ENCODE results near the gene TLCD5. TPM values are rescaled to one million over a fixed set of nuclear protein-coding genes. Genes with fewer than 3 reads are reported as not detected.

Gene TLCD5
- total RNA-seq, 1 experiment from 2014 or later: 6.0 TPM

DNA sequence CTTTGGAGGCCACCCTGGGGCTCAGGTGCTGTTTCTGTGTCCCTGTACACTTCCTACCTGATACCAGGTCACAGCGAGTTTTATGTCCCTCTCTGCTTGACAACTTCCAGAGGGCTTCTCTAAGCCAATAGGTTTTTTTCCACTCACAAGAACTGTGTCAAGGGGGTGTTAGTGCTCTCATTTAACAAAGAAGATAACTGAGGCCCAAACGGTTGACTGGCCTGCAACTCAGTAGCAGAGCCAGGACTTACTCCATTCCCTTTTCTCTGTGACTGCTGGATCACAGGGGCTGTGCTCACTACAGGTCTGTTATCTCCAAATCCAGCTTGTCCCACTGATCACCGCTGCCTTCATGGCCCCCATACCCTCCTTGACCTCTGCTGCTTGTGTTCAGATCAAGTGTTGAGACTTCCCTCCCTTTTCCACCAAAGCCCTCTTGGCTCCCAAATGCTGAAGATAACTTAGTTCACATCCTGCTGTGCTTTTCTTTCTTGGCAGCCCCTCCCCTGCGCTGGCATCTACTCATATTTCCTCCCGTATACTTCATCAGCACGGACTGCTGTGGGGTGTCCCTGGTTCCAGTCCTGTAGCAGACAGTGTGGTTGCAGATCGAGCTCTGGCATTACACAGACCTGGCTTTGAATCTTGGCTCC, 43.8 kb upstream of the TLCD5 start:
- CTCF ChIA-PET: interaction anchor here (1.0 kb wide), 1 partner anchor 22 kb away, joined by 3 read pairs; no protein-coding TSS in a partner anchor
- H3K4me2 ChIP-seq: peak overlapping the region; percentile 14
- H3K27ac ChIP-seq: no peak overlapping the region
- H3K9me2 ChIP-seq (ENCODE audit: insufficient read depth): no peaks in the 10 kb centered on the region; the same call in 1 of the 2 replicates
- H2AFZ ChIP-seq: no peak overlapping the region
- BruUV-seq (replicated peaks): no TSS peak
- no peaks in the 10 kb centered on the region for H3K9me3 ChIP-seq (ENCODE audit: insufficient read depth, low read depth)
- no peaks in the 10 kb centered on the region for H4K20me1 ChIP-seq (ENCODE audit: insufficient read depth)
- TF ChIP-seq EZH2 (IDR thresholded peaks at IDR 0.05; ENCODE audit: low read depth): no peak
- TF ChIP-seq, protein P1, sequence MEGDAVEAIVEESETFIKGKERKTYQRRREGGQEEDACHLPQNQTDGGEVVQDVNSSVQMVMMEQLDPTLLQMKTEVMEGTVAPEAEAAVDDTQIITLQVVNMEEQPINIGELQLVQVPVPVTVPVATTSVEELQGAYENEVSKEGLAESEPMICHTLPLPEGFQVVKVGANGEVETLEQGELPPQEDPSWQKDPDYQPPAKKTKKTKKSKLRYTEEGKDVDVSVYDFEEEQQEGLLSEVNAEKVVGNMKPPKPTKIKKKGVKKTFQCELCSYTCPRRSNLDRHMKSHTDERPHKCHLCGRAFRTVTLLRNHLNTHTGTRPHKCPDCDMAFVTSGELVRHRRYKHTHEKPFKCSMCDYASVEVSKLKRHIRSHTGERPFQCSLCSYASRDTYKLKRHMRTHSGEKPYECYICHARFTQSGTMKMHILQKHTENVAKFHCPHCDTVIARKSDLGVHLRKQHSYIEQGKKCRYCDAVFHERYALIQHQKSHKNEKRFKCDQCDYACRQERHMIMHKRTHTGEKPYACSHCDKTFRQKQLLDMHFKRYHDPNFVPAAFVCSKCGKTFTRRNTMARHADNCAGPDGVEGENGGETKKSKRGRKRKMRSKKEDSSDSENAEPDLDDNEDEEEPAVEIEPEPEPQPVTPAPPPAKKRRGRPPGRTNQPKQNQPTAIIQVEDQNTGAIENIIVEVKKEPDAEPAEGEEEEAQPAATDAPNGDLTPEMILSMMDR (conservative IDR thresholded peaks at IDR 0.05): no peak
- no peaks in the 10 kb centered on the region for H3F3A ChIP-seq (ENCODE audit: insufficient read depth, low read depth)
- POLR2A ChIA-PET (ENCODE audit: unreplicated experiment): no interaction called here
- H3K4me1 ChIP-seq (replicated peaks; ENCODE audit: insufficient read depth): peaks cover 18% of the 10 kb centered on the region
- H3K36me3 ChIP-seq (ENCODE audit: low read depth): no peaks in the 10 kb centered on the region
- intact Hi-C loops (cut with micrococcal nuclease; ENCODE audit: unreplicated experiment): no loop called here
- H3K79me2 ChIP-seq (ENCODE audit: low read depth): no peaks in the 10 kb centered on the region
- no peak for DNase-seq
- no peak overlapping the region for H3K4me3 ChIP-seq
- H3K27me3 ChIP-seq (ENCODE audit: insufficient read depth, low read depth): no peaks in the 10 kb centered on the region; the same call in 1 of the 2 replicates

DNA sequence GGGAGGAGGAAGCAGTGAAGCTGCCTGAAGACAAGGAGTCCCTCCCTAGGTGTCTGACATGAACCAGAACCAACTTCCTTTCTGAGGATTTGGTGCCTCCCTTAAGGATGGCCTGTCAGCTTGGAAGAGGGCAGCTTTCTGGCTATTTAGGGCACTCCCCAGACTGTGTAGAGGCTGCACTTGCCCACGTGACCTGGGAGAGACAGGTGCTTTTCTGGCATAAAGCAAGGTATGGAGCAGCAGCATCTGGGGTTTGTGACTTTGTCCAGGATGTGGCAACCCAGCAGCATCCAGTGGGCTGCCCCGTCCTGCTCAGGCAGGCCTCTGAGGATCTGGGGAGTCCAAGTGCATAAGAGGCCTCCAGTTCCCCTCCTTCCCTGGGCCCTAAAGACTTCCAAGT, 42.0 kb upstream of the TLCD5 start:
- Histone ChIP-seq H3K9me3 (ENCODE audit: insufficient read depth, low read depth) (no peaks in the 10 kb centered on the region), H3K4me1 (replicated peaks; ENCODE audit: insufficient read depth) (peaks cover 31% of the 10 kb centered on the region), H4K20me1 (ENCODE audit: insufficient read depth) (no peaks in the 10 kb centered on the region), H3K27me3 (ENCODE audit: insufficient read depth, low read depth) (no peaks in the 10 kb centered on the region; the same call in 1 of the 2 replicates), H3F3A (ENCODE audit: insufficient read depth, low read depth) (peaks cover 11% of the 10 kb centered on the region; the same call in 1 of the 2 replicates), H3K27ac (no peak overlapping the region), H3K4me2 (no peak overlapping the region), H3K79me2 (ENCODE audit: low read depth) (no peaks in the 10 kb centered on the region), H2AFZ (no peak overlapping the region), H3K4me3 (no peak overlapping the region), H3K36me3 (ENCODE audit: low read depth) (no peaks in the 10 kb centered on the region), H3K9me2 (ENCODE audit: insufficient read depth) (no peaks in the 10 kb centered on the region; the same call in 1 of the 2 replicates)
- no peak for DNase-seq
- TF ChIP-seq, protein P1 (conservative IDR thresholded peaks at IDR 0.05): no peak
- no peak for TF ChIP-seq EZH2 (IDR thresholded peaks at IDR 0.05; ENCODE audit: low read depth)
- CTCF ChIA-PET: no interaction called here
- no TSS peak for BruUV-seq (replicated peaks)
- POLR2A ChIA-PET (ENCODE audit: unreplicated experiment): no interaction called here
- intact Hi-C loops (cut with micrococcal nuclease; ENCODE audit: unreplicated experiment): no loop called here

DNA sequence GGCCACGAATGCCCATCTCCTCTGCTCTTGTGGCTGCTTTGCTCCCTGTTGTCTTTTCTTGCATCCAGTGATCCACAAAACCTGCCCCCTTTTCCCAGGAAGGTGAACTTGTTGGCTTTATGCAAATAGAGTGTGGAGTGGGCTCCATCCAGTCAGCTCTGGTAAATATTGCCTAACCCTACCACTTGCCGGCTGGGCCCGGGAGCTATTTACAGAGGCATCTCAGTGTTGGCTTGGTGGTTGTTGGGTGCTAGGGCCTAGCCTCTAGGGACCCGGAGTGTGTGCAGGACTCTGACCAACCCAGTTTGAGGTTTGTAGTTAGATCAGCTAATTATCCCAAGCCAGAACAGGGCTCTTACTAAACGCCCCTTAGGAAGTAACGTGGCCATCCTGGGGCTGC, 40.8 kb upstream of the TLCD5 start:
- no peak overlapping the region for H3K4me2 ChIP-seq
- intact Hi-C loops (cut with micrococcal nuclease; ENCODE audit: unreplicated experiment): no loop called here
- DNase-seq: no peak
- no peaks in the 10 kb centered on the region for H3K27me3 ChIP-seq (ENCODE audit: insufficient read depth, low read depth)
- peaks cover 36% of the 10 kb centered on the region for H3K4me1 ChIP-seq (replicated peaks; ENCODE audit: insufficient read depth)
- CTCF ChIA-PET: no interaction called here
- H3F3A ChIP-seq (ENCODE audit: insufficient read depth, low read depth): peaks cover 11% of the 10 kb centered on the region; the same call in 1 of the 2 replicates
- no peak overlapping the region for H3K4me3 ChIP-seq
- BruUV-seq (replicated peaks): no TSS peak
- H3K9me2 ChIP-seq (ENCODE audit: insufficient read depth): no peaks in the 10 kb centered on the region; the same call in 1 of the 2 replicates
- H3K27ac ChIP-seq: no peak overlapping the region
- POLR2A ChIA-PET (ENCODE audit: unreplicated experiment): no interaction called here
- no peak overlapping the region for H2AFZ ChIP-seq
- TF ChIP-seq, protein P1 (conservative IDR thresholded peaks at IDR 0.05): no peak
- H3K79me2 ChIP-seq (ENCODE audit: low read depth): no peaks in the 10 kb centered on the region
- no peaks in the 10 kb centered on the region for H3K9me3 ChIP-seq (ENCODE audit: insufficient read depth, low read depth)
- no peaks in the 10 kb centered on the region for H3K36me3 ChIP-seq (ENCODE audit: low read depth)
- no peaks in the 10 kb centered on the region for H4K20me1 ChIP-seq (ENCODE audit: insufficient read depth)
